HG02571 (cell line): Measurements from ENCODE around the gene KLHL10.
A peak's percentile ranks its signal among the peaks of the same experiment; 100 is the strongest.
"Not testable (repeated sequence)": the region's sequence is repeated elsewhere in the genome, so short reads cannot be mapped to it uniquely, and the experiment has no call there.

Source experiments
- ATAC-seq: cut with Tn5 transposase; IDR thresholded peaks from one replicate; pipeline ENCODE4 v1.9.1; 2021; ENCODE audit warnings: mild to moderate bottlenecking, moderate library complexity; ENCODE audit not compliant: unreplicated experiment

Gene KLHL10

DNA sequence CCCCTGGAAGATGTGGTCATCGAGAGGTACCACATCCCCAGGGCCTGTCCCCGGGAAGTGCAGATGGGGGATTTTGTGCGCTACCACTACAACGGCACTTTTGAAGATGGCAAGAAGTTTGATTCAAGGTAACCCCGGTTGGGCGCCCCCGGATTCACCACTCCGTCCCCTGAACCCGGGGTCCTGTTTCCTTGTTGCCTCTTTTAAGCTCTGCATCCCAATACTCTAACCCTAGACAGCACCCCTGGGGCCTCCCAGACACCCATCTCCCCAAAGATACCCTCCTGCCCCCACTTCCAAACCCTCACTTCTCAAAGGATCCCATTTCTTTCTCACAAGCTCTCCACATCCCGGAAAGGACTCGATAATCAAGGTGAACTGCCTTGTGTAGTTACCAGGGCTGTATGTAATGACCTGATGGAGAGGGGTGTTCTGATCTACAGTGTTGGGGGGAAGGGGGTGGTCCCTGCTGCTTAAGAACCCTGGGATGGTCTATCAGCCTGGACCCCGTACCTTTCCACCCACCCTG, 24.4 kb upstream of the KLHL10 start:
- ATAC-seq, result no peak

DNA sequence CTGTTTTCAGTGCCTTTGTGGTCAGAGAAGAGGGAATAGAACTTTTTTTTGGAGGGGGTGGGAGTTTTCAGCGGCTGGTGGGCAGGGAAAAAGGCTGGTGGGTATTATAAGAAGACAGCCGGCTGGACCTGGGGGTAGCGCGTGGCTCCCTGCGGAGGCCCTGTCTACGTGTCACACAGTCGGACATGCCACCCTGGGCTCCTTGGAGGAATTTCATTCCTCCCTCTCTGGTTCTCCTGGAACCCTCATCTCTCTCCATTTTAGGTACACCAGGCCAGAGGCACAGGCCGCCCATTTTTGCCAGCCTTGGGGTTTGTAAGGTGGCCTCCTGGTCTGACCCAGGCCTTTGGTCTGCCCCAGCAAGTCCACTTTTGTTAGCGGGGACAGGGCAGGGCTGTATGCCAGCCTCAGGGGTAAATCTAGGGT, 23.9 kb upstream of the KLHL10 start:
- no peak for ATAC-seq

DNA sequence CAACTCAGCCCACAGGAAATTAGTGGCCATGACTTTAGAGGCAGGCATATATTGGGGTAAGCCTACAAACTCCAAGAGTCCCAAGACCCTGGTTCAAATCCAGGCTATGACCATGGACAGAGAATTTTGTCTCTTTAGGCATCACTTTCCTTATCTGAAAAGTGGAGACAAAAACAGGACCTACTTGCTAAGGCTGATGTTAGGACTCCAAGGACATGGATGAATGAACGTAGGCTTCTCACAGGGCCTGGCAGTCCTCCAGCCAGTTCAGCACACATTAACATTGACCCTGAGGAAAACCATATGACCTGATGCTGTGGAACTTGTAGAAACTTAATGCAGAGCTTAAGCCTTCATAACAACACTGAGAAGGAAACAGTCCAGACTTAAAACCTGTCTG, 23.4 kb upstream of the KLHL10 start:
- no peak for ATAC-seq

DNA sequence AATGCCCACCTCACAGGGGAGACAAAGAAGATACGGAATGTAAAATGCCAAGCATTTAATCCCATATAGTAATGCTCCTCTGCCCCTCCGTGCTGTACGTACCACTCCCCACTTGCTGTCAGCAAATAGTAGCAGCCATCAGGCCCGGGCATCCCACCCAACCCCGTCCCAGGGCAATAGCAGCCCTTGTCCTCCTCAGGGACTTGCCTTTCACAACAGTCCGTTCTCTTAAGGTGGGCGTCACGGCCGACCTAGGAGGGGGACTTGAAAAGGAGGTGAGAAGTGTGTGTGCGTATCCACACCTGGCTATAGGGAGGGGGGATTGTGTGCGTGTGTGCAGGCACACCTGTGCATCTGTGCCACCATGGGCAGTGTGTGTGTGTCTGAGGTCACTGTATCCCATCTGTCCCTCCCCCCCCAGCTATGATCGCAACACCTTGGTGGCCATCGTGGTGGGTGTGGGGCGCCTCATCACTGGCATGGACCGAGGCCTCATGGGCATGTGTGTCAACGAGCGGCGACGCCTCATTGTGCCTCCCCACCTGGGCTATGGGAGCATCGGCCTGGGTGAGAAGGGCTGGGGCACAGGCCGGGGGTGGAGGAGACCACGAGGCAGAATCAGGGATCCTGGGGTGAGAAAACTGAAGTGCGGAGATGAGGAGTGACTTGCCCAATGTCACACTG, 20.8 kb upstream of the KLHL10 start:
- ATAC-seq, result no peak

DNA sequence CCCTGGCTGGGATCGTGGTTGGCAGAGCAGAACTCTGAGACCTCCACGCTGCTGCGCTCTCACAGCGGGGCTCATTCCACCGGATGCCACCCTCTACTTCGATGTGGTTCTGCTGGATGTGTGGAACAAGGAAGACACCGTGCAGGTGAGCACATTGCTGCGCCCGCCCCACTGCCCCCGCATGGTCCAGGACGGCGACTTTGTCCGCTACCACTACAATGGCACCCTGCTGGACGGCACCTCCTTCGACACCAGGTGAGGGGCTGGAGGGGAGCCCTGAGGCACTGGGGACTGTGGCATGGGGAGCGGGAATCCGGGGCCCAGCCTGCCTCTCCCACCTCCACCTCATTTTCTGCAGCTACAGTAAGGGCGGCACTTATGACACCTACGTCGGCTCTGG, 19.6 kb upstream of the KLHL10 start:
- no peak for ATAC-seq

DNA sequence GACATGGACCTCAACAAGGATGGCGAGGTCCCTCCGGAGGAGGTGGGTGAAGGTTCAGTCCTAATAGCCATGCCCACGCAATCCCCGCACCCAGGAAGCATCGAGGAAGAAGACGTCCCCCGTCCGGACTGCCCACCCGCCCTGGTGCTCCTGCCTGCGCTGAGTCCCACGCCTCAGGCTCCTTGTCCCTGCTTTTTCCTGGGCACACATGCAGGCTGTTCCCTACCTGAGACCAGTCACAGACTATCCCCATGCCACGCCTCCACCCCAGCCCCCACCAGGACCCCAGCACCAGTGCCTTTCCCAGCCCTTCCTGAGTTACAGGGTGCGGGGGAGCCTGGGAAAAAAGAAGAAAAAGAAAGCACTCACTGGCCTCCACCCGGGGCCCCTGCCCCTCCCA, 15.8 kb upstream of the KLHL10 start:
- no peak for ATAC-seq

DNA sequence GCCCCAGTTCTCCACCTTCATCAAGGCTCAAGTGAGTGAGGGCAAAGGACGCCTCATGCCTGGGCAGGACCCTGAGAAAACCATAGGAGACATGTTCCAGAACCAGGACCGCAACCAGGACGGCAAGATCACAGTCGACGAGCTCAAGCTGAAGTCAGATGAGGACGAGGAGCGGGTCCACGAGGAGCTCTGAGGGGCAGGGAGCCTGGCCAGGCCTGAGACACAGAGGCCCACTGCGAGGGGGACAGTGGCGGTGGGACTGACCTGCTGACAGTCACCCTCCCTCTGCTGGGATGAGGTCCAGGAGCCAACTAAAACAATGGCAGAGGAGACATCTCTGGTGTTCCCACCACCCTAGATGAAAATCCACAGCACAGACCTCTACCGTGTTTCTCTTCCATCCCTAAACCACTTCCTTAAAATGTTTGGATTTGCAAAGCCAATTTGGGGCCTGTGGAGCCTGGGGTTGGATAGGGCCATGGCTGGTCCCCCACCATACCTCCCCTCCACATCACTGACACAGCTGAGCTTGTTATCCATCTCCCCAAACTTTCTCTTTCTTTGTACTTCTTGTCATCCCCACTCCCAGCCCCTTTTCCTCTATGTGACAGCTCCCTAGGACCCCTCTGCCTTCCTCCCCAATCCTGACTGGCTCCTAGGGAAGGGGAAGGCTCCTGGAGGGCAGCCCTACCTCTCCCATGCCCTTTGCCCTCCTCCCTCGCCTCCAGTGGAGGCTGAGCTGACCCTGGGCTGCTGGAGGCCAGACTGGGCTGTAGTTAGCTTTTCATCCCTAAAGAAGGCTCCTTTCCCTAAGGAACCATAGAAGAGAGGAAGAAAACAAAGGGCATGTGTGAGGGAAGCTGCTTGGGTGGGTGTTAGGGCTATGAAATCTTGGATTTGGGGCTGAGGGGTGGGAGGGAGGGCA, 15.1 kb upstream of the KLHL10 start:
- no peak for ATAC-seq

DNA sequence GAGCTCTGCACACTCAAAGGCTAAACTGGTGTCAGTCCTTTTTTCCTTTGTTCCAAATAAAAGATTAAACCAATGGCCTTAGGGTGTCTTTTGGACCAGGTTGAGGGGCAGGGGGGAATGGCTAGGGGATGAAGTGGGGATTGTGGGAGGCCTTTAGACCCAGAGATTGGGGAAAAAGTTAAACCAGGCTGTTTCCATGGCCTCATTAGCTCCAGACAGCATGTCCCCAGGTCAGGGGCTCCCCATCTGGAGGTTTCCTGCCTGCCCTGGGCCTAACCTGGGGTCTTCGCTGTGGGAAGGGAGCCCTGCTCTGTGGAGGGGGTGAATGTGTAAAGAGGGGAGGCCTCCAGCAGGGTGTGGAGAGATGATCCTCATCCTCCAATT, 14.5 kb upstream of the KLHL10 start:
- no peak for ATAC-seq

DNA sequence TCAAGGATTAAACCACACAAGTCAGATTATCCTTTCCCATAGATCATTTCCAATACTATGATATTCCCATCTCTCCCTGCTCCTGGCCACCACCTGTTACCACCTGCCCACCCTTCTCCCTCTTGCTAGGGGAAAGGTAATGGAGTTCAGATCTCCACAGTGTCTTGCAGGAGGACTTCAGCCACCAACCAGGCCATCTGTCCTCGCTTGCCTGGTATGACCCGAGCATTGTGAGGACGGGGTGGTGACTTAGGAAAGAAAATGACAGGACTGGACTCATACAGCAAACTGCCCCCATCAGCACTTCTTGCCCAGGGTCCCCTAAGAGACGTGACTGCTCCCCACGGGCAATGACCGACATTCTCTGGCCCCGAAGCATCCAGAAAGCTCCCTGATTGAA, 14.0 kb upstream of the KLHL10 start:
- no peak for ATAC-seq

DNA sequence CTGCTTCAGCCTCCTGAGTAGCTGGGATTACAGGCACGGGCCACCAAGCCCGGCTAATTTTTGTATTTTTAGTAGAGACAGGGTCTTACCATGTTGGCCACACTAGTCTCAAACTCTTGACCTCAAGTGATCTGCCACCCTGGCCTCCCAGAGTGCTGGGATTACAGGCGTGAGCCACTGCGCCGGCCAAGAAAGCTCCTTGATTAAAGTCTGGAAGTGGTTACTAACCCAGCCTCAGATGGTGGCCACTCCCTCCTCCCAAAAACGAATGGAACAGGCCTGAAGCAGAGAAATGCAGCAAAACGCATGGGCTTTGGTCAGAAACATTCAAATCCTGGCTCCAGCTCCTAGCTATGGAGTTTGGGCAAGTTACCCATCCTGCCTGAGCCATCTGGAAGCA, 13.5 kb upstream of the KLHL10 start:
- ATAC-seq, result no peak

DNA sequence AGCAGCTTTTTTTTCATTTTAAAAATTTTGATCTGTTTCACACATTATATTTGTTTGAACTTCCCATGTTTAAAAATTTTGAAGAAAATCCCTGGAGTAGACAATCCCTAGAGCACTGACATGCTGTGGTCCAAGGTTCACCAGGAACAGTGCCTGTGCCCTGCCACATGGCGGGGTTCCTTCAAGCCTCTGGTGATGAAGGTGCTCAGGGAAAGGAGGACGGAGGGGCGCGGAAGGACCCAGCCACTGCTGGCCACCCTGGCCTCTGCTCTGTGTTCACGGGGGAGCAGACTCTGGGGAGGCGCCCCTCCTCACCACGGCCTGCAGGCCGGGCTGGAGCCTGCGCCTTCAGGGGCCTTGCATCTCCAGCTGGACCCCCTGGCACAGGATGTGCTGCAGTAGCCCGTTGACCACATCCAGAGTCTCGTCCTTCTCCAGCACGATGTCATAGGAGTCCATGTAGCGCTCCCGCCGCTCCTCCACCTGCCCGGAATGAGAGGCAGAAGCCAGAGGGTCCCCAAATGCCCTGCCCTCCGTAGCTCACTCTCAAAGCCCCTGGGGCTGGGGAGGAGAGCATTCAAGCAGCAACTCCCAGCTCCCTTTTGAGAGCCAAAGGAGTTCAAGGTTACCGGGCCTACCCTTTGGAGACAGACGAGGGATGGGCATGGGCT, 12.3 kb upstream of the KLHL10 start:
- no peak for ATAC-seq

DNA sequence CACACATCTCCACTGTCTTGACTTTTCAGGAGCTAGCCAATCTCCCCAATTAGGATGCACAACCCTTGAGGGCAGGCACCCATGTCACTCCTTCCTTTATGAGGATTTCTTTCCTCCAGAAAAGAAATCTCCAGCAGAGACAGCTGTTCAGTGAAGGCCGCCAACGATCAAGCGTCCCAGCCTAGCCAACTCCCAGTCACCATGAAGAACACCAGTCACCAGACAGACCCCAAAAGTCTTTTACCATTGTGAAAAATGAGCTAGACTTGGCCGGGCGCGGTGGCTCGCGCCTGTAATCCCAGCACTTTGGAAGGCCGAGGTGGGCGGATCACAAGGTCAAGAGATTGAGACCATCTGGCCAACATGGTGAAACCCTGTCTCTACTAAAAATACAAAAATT, 7.7 kb upstream of the KLHL10 start:
- not testable (repeated sequence) for ATAC-seq

DNA sequence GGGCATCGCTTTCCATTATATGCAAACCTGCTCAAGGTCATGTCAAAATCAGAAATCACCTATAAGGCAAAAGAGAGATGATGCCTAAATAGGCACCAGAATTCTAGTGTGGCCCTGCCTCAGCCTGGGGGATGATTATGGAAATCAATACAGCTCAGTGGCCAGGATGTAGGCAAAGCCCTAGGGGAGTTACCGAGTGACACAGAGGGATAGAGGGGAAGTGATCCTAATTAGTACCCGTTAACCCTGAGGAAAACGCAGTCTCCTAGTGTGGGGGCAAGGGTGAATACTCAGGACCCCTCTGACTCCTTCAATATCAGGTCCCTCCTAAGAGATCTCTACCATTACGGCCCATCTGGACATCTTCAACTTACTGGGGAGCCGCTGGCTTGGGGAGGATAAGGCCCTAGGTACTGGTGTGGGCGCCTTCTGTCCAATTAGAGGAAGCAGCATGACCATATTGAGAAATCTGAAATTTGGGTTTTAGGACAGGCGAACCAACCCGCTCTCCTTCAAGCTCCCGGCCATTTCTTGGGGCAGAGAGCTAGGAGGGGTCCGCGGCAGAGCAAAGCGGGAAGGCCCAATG, 2.3 kb upstream of the KLHL10 start:
- peak; percentile 24 for ATAC-seq

DNA sequence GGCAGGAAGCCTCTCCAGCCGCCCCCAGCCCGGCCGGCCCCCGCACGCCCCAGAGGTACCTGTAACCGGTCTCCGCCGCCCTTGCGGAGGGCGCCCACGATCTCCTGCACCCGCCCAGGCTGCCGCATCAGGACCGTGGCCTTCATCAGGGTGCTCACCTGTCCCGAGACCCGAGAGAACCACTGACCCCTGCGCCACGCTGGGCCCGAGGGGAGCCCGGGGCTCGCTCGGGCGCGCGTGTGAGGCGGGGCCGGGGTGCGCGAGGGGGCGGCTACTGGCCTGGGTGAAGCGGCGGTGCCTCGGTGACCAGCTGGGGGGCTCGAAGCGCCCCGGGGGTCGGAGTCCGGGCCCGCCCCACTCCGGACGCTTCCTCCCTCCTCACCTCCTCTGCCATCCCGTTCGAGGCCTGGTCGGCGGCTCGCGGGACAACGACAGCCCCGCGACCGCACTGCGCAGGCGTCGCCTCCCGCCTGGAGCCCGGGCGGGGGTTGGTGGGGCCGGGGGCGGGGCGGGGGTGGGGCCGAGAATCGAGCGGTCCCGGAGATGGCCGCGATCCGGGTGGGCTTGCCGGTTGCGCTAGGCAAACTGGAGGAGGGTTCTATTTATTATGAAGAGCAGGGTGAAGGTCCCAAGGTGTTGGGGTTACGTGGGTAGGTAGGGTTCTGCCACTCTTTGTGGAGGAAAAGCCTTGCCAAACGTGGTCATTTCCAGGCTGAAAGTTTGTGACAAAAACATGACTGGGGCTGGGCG, 1.6 kb upstream of the KLHL10 start, which contains the start of gene NT5C3B:
Gene NT5C3B (minus strand): TSS at position 433 of the 750 bp plus-strand sequence. CDS start 39 bp downstream, at position 394.
- peak; percentile 67 for ATAC-seq

DNA sequence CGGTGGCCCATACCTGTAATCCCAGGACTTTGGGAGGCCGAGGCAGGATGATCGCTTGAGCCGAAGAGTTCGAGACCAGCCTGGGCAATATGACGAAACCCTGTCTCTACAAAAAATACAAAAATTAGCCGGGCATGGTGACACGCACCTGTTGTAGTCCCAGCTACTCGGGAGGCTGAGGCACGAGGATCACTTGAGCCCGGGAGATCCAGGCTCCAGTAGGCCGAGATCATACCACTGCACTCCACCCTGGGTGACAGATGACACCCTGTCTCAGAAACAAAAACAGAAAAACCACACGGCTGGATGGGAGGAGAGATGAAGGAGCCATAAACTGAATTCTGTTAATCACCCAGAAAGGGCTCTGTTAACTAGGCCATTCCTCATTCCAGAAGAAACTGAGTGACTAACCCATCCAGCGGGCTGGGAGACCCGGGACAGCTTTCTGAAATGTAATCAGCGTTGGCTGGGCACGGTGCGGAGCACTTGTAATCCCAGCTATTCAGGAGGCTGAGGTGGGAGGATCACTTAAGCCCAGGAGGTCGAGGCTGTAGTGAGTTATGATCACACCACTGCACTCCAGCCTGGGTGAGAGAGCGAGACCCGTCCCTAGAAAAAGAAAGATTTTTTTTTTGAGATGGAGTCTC, 952 bp upstream of the KLHL10 start:
- ATAC-seq, result no peak

DNA sequence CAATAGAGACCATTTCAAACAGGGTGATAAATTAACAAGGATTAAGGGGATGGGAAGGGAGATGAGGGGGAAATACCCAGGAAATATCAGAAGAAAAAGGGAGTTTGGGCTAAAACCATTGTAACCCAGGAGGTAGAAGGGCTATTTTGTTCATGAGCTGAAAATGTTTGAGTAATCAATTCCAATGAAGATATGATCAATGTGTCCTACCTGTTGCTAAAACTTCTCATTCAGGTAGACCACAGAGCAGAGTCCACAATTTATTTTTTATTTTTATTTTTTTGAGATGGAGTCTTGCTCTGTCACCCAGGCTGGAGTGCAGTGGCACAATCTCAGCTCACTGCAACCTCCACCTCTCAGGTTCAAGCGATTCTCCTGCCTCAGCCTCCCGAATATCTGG, 1.8 kb downstream of the KLHL10 start:
- not testable (repeated sequence) for ATAC-seq

DNA sequence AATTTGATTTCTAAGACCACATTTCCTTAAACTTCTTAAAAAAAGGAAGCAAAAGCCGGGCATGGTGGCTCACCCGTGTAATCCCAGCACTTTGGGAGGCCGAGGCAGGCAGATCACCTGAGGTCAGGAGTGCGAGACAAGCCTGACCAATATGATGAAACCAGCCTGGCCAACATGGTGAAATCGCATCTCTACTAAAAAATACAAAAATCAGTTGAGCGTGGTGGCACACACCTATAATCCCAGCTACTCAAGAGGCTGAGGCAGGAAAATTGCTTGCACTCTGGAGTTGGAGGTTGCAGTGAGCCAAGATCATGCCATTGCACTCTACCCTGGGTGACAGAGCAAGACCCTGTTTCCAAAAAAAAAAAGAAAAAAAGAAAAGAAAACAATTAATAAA, 3.2 kb downstream of the KLHL10 start:
- ATAC-seq, result not testable (repeated sequence)

DNA sequence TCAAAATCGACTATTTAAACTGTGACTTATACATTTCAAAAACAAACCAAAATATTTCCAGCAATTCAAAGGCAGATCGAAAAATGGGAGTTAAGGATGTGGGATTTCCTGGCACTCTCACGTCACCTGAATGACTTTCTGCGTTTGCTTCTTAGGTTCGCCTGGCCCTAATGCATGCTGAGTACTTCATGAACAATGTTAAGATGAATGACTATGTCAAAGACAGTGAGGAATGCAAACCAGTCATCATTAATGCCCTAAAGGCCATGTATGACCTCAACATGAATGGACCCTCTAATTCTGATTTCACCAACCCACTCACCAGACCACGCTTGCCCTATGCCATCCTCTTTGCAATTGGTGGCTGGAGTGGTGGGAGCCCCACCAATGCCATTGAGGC, 7.3 kb downstream of the KLHL10 start:
- no peak for ATAC-seq

DNA sequence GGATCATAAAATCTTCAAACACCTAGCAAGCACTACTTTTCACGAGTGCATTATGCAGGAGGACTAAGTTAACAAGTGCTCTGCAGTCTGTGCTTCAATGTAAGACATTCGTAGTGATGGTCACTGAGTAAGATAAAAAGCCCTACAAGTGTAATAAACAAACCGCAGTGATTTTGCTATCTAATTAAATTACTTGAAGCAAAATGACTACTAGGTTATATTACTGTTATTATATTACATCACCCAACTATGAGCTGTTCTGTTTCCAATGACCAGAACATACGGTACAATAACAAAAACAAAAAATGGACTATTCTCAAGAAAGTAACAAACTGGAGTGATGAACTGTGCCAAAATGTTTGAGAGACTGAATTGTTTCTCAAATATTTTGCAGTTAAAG, 11.2 kb downstream of the KLHL10 start:
- no peak for ATAC-seq
